Measurements from ENCODE around the gene HNRNPUL2.

DNA sequence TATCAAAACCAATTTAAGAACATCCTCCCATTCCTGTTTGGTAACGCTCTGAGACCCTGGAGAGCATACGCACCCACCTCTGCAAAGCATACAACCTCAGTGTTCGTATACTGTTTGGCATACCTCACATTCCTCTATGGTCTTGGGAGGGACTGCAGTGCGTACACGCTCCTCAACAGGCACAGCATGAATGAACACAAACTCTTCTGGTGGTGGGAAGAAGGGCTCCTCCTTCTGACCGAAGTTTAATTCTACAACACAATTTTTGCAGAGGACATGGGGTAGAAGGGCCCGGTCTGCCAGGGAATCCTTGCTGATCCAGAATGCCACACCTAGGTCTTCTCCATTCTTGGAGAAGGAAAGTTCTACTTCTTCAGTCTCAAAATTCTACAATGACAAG, 5.3 kb downstream of the HNRNPUL2 start:
- TF ChIP-seq, protein P1, sequence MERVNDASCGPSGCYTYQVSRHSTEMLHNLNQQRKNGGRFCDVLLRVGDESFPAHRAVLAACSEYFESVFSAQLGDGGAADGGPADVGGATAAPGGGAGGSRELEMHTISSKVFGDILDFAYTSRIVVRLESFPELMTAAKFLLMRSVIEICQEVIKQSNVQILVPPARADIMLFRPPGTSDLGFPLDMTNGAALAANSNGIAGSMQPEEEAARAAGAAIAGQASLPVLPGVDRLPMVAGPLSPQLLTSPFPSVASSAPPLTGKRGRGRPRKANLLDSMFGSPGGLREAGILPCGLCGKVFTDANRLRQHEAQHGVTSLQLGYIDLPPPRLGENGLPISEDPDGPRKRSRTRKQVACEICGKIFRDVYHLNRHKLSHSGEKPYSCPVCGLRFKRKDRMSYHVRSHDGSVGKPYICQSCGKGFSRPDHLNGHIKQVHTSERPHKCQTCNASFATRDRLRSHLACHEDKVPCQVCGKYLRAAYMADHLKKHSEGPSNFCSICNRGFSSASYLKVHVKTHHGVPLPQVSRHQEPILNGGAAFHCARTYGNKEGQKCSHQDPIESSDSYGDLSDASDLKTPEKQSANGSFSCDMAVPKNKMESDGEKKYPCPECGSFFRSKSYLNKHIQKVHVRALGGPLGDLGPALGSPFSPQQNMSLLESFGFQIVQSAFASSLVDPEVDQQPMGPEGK (CRISPR knock-in tag; IDR thresholded peaks at IDR 0.05; ENCODE audit: borderline replicate concordance), result no peak
- TF ChIP-seq ZFP3 (CRISPR knock-in tag; IDR thresholded peaks at IDR 0.05), result no peak
- TF ChIP-seq, protein P2, sequence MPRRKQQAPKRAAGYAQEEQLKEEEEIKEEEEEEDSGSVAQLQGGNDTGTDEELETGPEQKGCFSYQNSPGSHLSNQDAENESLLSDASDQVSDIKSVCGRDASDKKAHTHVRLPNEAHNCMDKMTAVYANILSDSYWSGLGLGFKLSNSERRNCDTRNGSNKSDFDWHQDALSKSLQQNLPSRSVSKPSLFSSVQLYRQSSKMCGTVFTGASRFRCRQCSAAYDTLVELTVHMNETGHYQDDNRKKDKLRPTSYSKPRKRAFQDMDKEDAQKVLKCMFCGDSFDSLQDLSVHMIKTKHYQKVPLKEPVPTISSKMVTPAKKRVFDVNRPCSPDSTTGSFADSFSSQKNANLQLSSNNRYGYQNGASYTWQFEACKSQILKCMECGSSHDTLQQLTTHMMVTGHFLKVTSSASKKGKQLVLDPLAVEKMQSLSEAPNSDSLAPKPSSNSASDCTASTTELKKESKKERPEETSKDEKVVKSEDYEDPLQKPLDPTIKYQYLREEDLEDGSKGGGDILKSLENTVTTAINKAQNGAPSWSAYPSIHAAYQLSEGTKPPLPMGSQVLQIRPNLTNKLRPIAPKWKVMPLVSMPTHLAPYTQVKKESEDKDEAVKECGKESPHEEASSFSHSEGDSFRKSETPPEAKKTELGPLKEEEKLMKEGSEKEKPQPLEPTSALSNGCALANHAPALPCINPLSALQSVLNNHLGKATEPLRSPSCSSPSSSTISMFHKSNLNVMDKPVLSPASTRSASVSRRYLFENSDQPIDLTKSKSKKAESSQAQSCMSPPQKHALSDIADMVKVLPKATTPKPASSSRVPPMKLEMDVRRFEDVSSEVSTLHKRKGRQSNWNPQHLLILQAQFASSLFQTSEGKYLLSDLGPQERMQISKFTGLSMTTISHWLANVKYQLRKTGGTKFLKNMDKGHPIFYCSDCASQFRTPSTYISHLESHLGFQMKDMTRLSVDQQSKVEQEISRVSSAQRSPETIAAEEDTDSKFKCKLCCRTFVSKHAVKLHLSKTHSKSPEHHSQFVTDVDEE (CRISPR knock-in tag; IDR thresholded peaks at IDR 0.05), result no peak
- no peak for TF ChIP-seq ZC3H10 (CRISPR knock-in tag; IDR thresholded peaks at IDR 0.05)
- TF ChIP-seq SNAI2 (CRISPR knock-in tag; IDR thresholded peaks at IDR 0.05), result no peak
- TF ChIP-seq, protein P3, sequence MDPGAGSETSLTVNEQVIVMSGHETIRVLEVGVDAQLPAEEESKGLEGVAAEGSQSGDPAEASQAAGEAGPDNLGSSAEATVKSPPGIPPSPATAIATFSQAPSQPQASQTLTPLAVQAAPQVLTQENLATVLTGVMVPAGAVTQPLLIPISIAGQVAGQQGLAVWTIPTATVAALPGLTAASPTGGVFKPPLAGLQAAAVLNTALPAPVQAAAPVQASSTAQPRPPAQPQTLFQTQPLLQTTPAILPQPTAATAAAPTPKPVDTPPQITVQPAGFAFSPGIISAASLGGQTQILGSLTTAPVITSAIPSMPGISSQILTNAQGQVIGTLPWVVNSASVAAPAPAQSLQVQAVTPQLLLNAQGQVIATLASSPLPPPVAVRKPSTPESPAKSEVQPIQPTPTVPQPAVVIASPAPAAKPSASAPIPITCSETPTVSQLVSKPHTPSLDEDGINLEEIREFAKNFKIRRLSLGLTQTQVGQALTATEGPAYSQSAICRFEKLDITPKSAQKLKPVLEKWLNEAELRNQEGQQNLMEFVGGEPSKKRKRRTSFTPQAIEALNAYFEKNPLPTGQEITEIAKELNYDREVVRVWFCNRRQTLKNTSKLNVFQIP (CRISPR knock-in tag; IDR thresholded peaks at IDR 0.05; ENCODE audit: borderline replicate concordance, low read depth), result no peak
- TF ChIP-seq RARB (CRISPR knock-in tag; IDR thresholded peaks at IDR 0.05), result no peak
- TF ChIP-seq ESRRG (CRISPR knock-in tag; IDR thresholded peaks at IDR 0.05), result no peak
- TF ChIP-seq TCF4 (CRISPR knock-in tag; IDR thresholded peaks at IDR 0.05; ENCODE audit: borderline replicate concordance), result no peak
- no peak for TF ChIP-seq TOX (CRISPR knock-in tag; IDR thresholded peaks at IDR 0.05; ENCODE audit: borderline replicate concordance)
- no peak for TF ChIP-seq ARNTL (CRISPR knock-in tag; IDR thresholded peaks at IDR 0.05; ENCODE audit: borderline replicate concordance, low read depth)
- TF ChIP-seq, protein P4, sequence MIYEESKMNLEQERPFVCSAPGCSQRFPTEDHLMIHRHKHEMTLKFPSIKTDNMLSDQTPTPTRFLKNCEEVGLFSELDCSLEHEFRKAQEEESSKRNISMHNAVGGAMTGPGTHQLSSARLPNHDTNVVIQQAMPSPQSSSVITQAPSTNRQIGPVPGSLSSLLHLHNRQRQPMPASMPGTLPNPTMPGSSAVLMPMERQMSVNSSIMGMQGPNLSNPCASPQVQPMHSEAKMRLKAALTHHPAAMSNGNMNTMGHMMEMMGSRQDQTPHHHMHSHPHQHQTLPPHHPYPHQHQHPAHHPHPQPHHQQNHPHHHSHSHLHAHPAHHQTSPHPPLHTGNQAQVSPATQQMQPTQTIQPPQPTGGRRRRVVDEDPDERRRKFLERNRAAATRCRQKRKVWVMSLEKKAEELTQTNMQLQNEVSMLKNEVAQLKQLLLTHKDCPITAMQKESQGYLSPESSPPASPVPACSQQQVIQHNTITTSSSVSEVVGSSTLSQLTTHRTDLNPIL (CRISPR knock-in tag; IDR thresholded peaks at IDR 0.05; ENCODE audit: low read depth), result no peak
- TF ChIP-seq CSDC2 (CRISPR knock-in tag; IDR thresholded peaks at IDR 0.05), result no peak
- no peak for TF ChIP-seq ZFP30 (CRISPR knock-in tag; IDR thresholded peaks at IDR 0.05)

Measured in SK-N-SH treated with all-trans-retinoic acid at 6 μM for 48 hours (cell line).